ENCODE measurements around the gene TFF1.
A peak's percentile ranks its signal among the peaks of the same experiment; 100 is the strongest.
"Not testable (repeated sequence)": the region's sequence is repeated elsewhere in the genome, so short reads cannot be mapped to it uniquely, and the experiment has no call there.

Gene TFF1

GRCh38 chr21:42366292-42367010, at the start of gene TFF1:
TFF1 (minus strand) TSS chr21:42366535; CDS start chr21:42366495, 40 bp downstream.
- DNase-seq (ENCODE audit: low read depth in 2 of 2) = no peak

- DNase-seq (ENCODE audit: low read depth in 2 of 2) = peak; percentile 86 to 93
Measured at GRCh38 chr21:42414928-42415769, 48.8 kb upstream of the TFF1 start.

GRCh38 chr21:42414553-42414927, 48.2 kb upstream of the TFF1 start:
- no peak for DNase-seq (ENCODE audit: low read depth in 2 of 2)

GRCh38 chr21:42414066-42414465, 47.7 kb upstream of the TFF1 start:
- DNase-seq (ENCODE audit: low read depth in 2 of 2) = no peak

GRCh38 chr21:42413500-42413899, 47.2 kb upstream of the TFF1 start:
- DNase-seq (ENCODE audit: low read depth in 2 of 2) = peak in 1 of 2 donors; percentile 50

DNA sequence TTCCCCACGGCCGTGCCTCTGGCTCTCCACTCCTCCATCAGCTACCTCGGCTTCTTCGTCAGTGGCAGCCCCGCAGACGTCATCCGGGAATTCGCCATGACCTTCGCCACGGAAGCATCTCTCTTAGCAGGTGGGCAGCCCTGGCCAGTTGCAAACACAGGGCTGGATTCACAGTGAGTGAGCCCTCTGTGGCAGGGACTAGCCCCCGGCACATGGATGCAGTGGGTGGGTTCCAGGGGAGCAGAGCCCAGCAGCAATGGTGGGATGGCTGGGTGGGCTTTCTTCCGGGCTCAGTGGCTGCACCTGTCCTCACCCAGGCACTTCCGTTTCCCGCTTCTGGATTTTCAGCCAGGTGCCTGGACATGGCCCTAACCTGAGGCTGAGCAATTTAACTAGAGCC, 46.8 kb upstream of the TFF1 start:
- no peak for DNase-seq (ENCODE audit: low read depth in 2 of 2)

DNA sequence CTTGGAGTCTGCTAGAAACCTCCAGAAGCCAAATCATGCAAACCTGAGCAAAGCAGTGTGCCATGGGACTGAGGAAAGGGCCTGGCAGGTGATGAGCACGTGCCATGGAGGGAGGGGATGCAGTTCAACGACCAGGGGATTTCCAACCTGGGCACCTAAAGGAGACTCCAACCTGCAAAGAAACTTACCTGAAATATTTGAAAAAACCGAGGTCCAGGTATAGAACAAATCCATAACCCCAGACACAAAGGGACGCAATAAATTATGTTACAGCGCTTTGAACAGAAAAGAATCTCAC, 46.2 kb upstream of the TFF1 start:
- no peak for DNase-seq (ENCODE audit: low read depth in 2 of 2)

DNA sequence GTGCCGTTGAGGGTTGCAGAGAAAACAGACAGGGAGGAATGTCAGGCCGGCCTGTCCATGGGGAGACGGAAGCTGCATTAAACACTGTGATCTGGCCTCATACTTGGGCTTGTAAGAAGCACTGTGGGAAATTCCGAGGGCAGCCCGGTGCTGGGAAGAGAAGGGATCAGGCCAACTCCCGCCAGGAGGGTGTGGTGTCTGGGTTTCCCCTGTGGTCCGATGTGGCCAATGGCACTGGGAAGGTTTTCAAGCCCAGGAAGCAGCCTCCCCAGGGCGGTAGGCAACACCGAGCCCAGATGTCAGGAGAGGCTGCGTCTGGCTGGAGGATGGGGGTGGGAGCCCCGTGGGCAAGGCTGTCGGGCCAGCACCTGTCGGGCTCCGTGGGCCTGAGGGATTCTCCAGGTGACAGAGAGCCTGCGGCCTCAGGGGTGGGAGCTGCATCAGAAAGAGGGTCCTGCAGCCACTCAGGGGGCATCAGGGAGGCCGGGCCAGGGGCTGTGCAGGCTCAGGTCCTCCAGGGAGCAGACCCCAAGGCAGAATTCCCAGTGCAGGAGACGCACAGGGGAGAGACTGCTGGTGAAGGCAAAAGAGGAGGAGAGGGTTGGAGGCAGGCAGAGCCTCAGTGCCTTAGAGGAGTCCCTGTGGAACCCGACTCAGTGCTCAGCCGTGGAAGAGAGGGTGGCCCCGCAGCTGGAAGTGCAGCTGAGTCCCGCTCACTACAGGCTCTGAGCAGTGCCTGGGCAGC, 45.7 kb upstream of the TFF1 start:
- DNase-seq (ENCODE audit: low read depth in 2 of 2) = no peak

GRCh38 chr21:42411197-42411869, 45.0 kb upstream of the TFF1 start:
- no peak for DNase-seq (ENCODE audit: low read depth in 2 of 2)

DNA sequence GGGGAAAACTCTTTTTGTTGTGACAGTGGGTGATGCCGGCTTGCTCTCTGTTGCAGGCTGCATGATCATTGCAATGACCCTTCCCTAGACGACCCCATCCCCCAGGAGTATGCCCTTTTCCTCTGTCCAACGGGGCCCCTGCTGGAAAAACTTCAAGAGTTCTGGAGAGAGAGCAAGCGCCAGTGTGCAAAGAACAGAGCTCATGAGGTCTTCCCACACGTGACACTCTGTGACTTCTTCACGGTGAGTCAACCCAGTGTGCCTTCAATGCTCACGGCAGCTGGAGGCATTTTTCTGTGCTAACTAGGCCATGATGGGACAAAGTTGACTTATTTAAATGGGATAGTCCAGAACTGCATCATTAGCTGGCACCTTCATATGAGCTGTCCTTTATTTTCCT, 43.0 kb upstream of the TFF1 start:
- DNase-seq (ENCODE audit: low read depth in 2 of 2) = no peak

DNA sequence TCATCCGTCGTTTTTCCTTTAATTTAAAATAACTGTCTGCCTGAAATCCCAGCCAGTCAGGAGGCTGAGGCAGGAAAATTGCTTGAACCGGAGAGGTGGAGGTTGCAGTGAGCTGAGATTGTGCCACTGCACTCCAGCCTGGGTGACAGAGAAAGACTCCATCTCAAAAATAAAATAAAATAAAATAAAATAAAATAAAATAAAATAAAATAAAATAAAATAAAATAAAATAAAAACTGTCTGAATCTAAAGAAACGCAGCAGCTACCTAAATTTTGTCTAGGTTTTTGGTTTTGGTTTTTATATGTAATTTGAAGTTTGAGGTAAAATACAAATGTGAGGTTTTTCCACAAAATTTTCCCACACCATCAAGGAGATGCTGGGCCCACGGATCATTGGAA, 42.4 kb upstream of the TFF1 start:
- DNase-seq (ENCODE audit: low read depth in 2 of 2) = not testable (repeated sequence)

- DNase-seq (ENCODE audit: low read depth in 2 of 2) = no peak
Measured at GRCh38 chr21:42407476-42407875, 41.1 kb upstream of the TFF1 start.

GRCh38 chr21:42406866-42407265, 40.5 kb upstream of the TFF1 start:
- DNase-seq (ENCODE audit: low read depth in 2 of 2) = no peak

- peak; percentile 38 to 51 for DNase-seq (ENCODE audit: low read depth in 2 of 2)
Measured at GRCh38 chr21:42406201-42406621, 39.9 kb upstream of the TFF1 start.

DNA sequence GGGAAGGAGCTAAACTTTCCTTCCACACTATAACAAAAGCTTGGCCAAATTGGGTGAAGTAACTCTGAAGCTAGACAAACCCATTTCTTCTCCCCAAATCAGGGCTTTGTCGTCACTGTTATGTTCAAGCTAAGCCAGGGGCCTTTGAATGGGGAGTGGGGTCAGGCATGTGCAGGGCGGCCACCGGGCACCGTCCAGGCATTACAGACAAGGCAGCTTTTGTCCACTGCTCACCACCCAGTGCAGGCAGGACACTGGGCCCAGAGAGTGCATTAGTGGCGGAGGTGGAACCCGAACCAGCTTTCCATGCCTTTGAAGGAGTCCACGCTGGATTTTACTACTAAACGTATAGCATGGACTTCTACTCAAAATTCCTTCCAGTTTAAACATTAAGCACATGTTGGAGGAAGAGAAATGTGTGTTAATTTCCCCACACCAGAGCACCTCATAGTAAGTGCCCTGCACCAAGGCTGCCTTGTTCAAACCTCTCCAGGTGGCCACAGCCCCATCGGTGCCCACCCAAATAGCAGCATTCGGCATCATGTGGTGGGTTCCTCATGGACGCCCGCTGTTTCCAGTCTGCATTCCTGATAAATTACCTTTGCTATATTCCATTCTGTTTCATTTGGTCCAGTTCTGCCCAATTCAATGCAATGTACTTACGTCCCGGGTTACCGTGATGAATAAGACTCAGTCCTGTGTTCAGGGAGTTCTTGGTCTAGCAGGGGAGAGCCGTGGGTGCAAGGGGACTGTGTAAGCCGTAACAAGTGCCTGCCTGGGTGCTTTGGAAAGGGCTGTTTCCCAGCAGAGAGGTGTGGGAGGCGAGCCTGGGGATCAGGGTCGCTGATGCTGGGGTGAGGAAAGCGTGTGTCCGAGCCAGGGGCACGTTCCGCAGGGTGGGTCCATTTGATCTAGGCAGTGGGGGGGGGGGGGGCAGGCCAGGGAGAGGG, 39.0 kb upstream of the TFF1 start:
- DNase-seq (ENCODE audit: low read depth in 2 of 2) = no peak

DNA sequence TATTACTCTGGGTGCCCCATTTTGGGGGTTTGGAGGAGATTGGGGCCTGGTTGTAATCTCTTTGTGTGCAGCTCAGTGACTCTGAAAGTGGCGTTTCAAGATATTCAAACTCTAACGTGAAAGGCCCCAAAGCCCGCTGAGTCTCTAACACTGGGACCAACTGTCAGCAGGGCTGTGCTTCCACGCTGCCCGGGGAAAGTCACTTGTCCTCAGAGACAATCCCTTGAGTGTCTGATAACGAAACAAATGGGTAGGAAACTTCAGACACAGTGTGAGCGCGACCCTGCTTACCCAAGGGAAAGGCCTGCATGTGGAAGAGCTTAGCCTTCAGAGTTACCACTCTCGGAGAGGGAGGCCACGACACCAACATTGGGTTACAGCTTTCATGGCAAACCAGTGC, 38.2 kb upstream of the TFF1 start:
- no peak for DNase-seq (ENCODE audit: low read depth in 2 of 2)

DNA sequence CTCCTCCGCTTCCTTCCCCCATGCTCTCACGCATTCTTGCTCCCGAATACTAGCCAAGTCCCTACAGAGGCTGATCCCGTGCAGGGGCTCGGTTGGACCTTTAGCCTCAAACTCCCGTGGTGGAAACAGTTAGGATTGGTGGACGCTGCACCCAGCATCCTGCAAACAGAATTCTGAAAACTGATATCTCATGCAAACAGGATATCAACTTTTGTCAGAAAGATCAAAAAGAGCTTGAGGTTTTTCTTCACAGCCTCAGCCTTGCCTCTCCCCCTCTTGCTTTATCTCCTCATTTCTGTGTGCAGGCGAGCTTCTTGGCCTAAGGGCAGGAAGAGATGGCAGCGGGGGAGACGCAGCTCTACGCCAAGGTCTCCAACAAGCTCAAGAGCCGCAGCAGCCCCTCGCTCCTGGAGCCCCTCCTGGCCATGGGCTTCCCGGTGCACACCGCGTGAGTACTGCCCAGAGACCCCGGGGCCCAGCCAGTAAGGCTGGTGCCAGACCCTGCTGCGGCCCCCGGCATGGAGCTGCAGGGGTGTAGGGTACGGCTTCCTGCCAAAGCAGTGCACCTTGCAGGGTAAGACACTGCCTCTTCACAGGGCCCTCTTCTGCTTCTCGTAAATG, 37.4 kb upstream of the TFF1 start, which contains the start of gene UBASH3A:
TSS of gene UBASH3A (plus strand) at position 292 of the 621 bp plus-strand sequence. CDS start at position 336, 44 bp downstream.
- DNase-seq (ENCODE audit: low read depth in 2 of 2) = no peak

- no peak for DNase-seq (ENCODE audit: low read depth in 2 of 2)
Measured at GRCh38 chr21:42401820-42402251, 35.5 kb upstream of the TFF1 start.

DNA sequence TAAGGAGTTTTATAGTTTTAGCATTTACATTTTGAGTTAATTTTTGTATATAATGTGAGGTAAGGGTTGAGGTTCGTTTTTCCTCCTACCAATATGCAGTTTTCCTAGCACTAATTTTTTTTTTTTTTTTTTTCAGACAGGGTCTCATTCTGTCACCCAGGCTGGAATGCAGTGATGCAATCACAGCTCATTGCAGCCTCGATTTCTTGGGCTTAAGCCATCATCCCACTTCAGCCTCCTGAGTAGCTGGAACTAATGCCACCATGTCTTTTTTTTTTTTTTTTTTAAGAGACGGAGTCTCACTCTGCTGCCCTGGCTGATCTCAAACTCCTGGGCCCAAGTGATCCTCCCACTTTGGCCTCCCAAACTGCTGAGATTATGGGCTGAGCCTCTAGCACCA, 34.8 kb upstream of the TFF1 start:
- no peak for DNase-seq (ENCODE audit: low read depth in 2 of 2)

DNA sequence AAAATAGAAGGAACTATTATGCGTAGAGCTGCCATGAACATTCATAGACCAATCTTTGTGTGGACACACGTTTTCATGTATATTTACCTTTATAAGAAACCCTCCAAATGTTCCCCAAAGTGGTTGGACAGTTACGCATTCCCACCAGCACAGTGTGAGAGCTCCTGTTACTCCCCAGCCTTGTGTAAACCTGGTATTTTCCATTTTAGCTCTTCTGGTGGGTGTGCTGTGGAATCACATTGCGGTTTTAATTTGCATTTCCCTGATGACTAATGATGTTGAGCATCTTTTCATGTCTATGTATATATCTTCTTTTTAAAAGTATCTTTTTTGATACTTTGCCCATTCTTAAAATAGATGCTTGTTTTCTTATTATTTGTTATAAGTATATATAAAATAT, 34.2 kb upstream of the TFF1 start:
- no peak for DNase-seq (ENCODE audit: low read depth in 2 of 2)
